RWPE1 (cell line): ENCODE results near the gene SPIRE1.
A peak's percentile ranks its signal among the peaks of the same experiment; 100 is the strongest.
"Not testable (repeated sequence)": the region's sequence is repeated elsewhere in the genome, so short reads cannot be mapped to it uniquely, and the experiment has no call there.

Source experiments
- CTCF ChIA-PET: fragments of 350-600 bp; sonication (Branson Sonifier 250); formaldehyde crosslinking; extraction: SDS; loops from one replicate; lab custom pipeline; 2021; lab: Yijun Ruan, JAX
- POLR2A ChIA-PET: fragments of 400-600 bp; formaldehyde crosslinking; extraction: SDS; loops from one replicate; lab custom pipeline; 2020; ENCODE audit warnings: antibody characterized with exemption; ENCODE audit not compliant: low non-redundant PET; lab: Yijun Ruan, JAX
- DNase-seq: peaks from one replicate; pipeline ENCODE4 v3.0.0; 2012; ENCODE audit warnings: low spot score
- H3K27ac ChIP-seq: fragments of 450-650 bp; 2 replicates; pipeline ENCODE4 v1.5.1; 2017
- CTCF ChIP-seq: fragments of 450-650 bp; conservative IDR thresholded peaks from 2 replicates; pipeline ENCODE4 v1.5.1; 2017; ENCODE audit warnings: low read depth, mild to moderate bottlenecking

Gene SPIRE1

GRCh38 chr18:12652861-12653401 is 5.0 kb downstream of the SPIRE1 start:
- no peak for TF ChIP-seq CTCF
- CTCF ChIA-PET: no interaction called here
- no peak for DNase-seq
- no peak overlapping the region for H3K27ac ChIP-seq
- POLR2A ChIA-PET: no interaction called here

- TF ChIP-seq CTCF: no peak
- no peak overlapping the region for H3K27ac ChIP-seq
- ChIA-PET POLR2A (no interaction called here), CTCF (no interaction called here)
- no peak for DNase-seq
Observed at GRCh38 chr18:12651651-12652050, 6.3 kb downstream of the SPIRE1 start.

GRCh38 chr18:12647773-12648172 is 10.1 kb downstream of the SPIRE1 start:
- DNase-seq: no peak
- no peak overlapping the region for H3K27ac ChIP-seq
- TF ChIP-seq CTCF: no peak
- ChIA-PET CTCF (no interaction called here), POLR2A (no interaction called here)

- no peak overlapping the region for H3K27ac ChIP-seq
- TF ChIP-seq CTCF: no peak
- ChIA-PET CTCF (interaction anchor here (0.7 kb wide), 1 partner anchor 54 kb away, joined by 3 read pairs; no protein-coding TSS in a partner anchor), POLR2A (no interaction called here)
- no peak for DNase-seq
Observed at GRCh38 chr18:12645751-12646203, 12.1 kb downstream of the SPIRE1 start.

- CTCF ChIA-PET: no interaction called here
- no peak overlapping the region for H3K27ac ChIP-seq
- DNase-seq: no peak
- POLR2A ChIA-PET: no interaction called here
- no peak for TF ChIP-seq CTCF
Observed at GRCh38 chr18:12645254-12645653, 12.7 kb downstream of the SPIRE1 start.

- POLR2A ChIA-PET, H3K27ac ChIP-seq, DNase-seq: not testable (repeated sequence)
- CTCF ChIA-PET: interaction anchor here (0.7 kb wide), 1 partner anchor 38 kb away, joined by 5 read pairs; no protein-coding TSS in a partner anchor
Observed at GRCh38 chr18:12643756-12644155, 14.2 kb downstream of the SPIRE1 start.

GRCh38 chr18:12640881-12641200 is 17.1 kb downstream of the SPIRE1 start:
- CTCF ChIA-PET: interaction anchor here (0.7 kb wide), 1 partner anchor 109 kb away, joined by 3 read pairs; no protein-coding TSS in a partner anchor

More at GRCh38 chr18:12640881-12641200, 17.1 kb downstream of the SPIRE1 start:
- TF ChIP-seq CTCF: no peak
- POLR2A ChIA-PET: no interaction called here
- peak overlapping the region; percentile 84 for H3K27ac ChIP-seq
- no peak for DNase-seq
